Left ventricle myocardium inferior (tissue), 1 donor: Measurements from ENCODE around the gene ARMH4. TPM values are rescaled to one million over a fixed set of nuclear protein-coding genes. Genes with fewer than 3 reads are reported as not detected.

Experiments
- DNase-seq: peaks from one replicate; pipeline ENCODE4 v3.0.0-alpha.2; 2020
- H3K27ac ChIP-seq: fragments of 200-600 bp; replicated peaks from 2 replicates; pipeline ENCODE4 v1.8.0; 2021
- H3K27me3 ChIP-seq: fragments of 200-600 bp; 2 replicates; pipeline ENCODE4 v1.8.0; 2021; ENCODE audit warnings: low read depth
- H3K36me3 ChIP-seq: fragments of 200-600 bp; 2 replicates; pipeline ENCODE4 v1.8.0; 2021
- H3K4me1 ChIP-seq: fragments of 200-600 bp; 2 replicates; pipeline ENCODE4 v1.8.0; 2021
- H3K4me3 ChIP-seq: fragments of 200-600 bp; 2 replicates; pipeline ENCODE4 v1.8.0; 2021; ENCODE audit warnings: mild to moderate bottlenecking, moderate library complexity
- H3K9me3 ChIP-seq: fragments of 200-600 bp; replicated peaks from 2 replicates; pipeline ENCODE4 v1.8.0; 2021
- intact Hi-C: fragments of 100-400 bp; cut with micrococcal nuclease; formaldehyde crosslinking; loops from one replicate; pipeline ENCODE4 v1.11.0; 2022
- total RNA-seq: library from RNA; stranded (reverse); fragmentation: NEBNext Ultra II Directional; extraction: Animal tissue kit (Norgen Biotek cat#: 25700); gene quantifications from one replicate; pipeline ENCODE4 v1.2.1, GENCODE V29; 2021
- TF ChIP-seq, protein P1 (sequence below): fragments of 200-600 bp; IDR thresholded peaks from 2 replicates; pipeline ENCODE4 v1.8.0; 2021; ENCODE audit warnings: antibody characterized with exemption, mild to moderate bottlenecking, borderline replicate concordance
- donor health status: DM: no; HTN: yes; CAD: no; lungs with severe emphysema.

The ARMH4 gene
- total RNA-seq, 1 donor from 2014 or later: 7.3 TPM

DNA sequence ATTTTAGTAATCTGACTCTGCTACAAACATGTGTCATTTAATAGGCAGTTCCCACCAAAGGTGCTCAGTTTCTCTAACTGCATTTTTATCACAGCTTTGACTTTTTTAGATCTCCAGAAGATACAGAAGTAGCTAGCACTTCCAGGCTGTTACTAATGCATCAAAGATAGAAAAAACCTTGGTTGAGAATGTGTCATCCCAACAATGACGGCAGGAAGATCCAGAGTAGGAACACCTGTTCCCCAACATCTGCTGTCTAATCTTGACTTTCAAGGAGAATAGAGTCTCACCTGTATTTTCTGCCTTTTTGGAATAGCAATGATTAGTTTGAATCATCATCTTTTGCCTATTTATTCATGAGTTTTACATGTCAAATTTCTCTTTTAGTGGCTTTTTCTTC, 45.0 kb downstream of the ARMH4 start:
- peaks cover 15% of the 10 kb centered on the region for H3K4me1 ChIP-seq
- no peaks in the 10 kb centered on the region for H3K36me3 ChIP-seq
- intact Hi-C loops: no loop called here
- no peak overlapping the region for H3K4me3 ChIP-seq
- no peak overlapping the region for H3K27ac ChIP-seq
- H3K9me3 ChIP-seq: no peaks in the 10 kb centered on the region
- TF ChIP-seq, protein P1, sequence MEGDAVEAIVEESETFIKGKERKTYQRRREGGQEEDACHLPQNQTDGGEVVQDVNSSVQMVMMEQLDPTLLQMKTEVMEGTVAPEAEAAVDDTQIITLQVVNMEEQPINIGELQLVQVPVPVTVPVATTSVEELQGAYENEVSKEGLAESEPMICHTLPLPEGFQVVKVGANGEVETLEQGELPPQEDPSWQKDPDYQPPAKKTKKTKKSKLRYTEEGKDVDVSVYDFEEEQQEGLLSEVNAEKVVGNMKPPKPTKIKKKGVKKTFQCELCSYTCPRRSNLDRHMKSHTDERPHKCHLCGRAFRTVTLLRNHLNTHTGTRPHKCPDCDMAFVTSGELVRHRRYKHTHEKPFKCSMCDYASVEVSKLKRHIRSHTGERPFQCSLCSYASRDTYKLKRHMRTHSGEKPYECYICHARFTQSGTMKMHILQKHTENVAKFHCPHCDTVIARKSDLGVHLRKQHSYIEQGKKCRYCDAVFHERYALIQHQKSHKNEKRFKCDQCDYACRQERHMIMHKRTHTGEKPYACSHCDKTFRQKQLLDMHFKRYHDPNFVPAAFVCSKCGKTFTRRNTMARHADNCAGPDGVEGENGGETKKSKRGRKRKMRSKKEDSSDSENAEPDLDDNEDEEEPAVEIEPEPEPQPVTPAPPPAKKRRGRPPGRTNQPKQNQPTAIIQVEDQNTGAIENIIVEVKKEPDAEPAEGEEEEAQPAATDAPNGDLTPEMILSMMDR: no peak
- H3K27me3 ChIP-seq: no peaks in the 10 kb centered on the region
- DNase-seq: no peak

DNA sequence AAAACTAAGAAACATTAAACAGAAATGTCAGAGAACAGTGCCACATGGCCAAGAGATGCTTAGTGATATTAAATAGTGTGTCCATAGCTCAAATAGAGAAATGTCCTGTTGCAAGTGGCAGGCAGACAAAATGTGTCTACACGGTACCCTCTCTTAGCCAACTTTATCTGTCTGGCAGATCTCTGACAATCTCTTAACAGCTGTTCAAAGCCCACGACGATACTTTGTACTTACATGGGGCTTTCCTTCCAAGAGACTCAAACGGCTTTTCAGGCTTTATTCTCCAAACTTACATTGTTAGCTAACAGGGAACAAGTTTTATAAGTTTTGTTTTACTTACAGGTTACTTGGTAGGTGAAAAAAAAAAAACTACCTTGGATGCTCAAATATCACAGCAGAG, 45.6 kb downstream of the ARMH4 start:
- intact Hi-C loops: no loop called here
- H3K4me3 ChIP-seq: no peak overlapping the region
- TF ChIP-seq, protein P1: no peak
- peak overlapping the region; percentile 79 for H3K27ac ChIP-seq
- no peaks in the 10 kb centered on the region for H3K36me3 ChIP-seq
- H3K9me3 ChIP-seq: no peaks in the 10 kb centered on the region
- DNase-seq: no peak
- peaks cover 15% of the 10 kb centered on the region for H3K4me1 ChIP-seq
- no peaks in the 10 kb centered on the region for H3K27me3 ChIP-seq

DNA sequence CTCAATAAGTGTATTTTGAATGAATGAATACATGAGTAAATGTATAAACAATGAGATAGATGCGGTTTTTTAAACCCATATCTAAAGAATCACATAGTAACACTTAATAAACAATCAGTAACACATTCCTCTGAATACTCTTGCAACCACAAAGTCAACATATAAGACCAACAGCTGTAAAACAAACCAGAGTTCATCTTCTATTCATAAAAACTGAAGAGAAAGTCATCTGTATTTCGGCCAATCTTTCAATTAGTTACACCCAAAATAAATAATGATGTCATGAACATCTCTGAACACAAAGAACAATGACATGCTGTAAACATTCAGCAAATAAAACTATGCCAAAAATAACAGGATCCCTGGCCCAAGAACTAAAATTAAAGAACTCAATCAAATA, 47.2 kb downstream of the ARMH4 start:
- Histone ChIP-seq H3K9me3 (no peaks in the 10 kb centered on the region), H3K27me3 (no peaks in the 10 kb centered on the region), H3K36me3 (no peaks in the 10 kb centered on the region), H3K27ac (peak overlapping the region; percentile 79), H3K4me1 (peaks cover 24% of the 10 kb centered on the region), H3K4me3 (no peak overlapping the region)
- TF ChIP-seq, protein P1: no peak
- intact Hi-C loops: no loop called here
- DNase-seq: no peak

DNA sequence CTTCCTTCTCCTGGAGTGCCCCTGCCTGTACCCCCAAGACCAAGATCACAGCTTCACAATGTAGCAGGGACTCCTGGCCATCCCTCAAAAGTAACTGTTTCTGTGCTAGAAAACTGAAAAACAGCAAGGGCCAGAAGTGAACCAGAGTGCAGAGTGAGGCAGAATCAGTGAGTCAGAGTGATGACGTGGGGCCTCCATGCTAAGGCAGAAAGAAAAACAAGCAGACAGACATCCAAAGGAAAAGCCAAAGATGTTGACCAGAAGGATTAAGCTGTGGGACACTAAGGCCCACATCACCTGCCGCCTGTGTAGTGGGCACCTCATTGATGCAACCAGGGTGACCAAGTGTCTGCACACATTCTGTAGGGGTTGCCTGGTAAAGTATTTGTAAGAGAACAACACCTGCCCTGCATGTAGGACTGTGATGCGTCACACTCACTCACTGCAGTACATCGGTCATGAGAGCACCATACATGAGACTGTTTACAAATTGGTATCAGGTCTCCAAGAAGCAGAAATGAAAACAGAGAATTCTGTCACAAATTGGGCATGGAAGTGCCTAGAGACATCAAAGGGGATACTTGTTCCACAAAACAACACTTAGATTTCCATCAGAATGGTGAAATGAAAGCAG, 51.2 kb downstream of the ARMH4 start:
- Histone ChIP-seq H3K9me3 (no peaks in the 10 kb centered on the region), H3K4me3 (no peak overlapping the region), H3K27ac (peak overlapping the region; percentile 44), H3K4me1 (peaks cover 52% of the 10 kb centered on the region), H3K36me3 (no peaks in the 10 kb centered on the region), H3K27me3 (no peaks in the 10 kb centered on the region)
- intact Hi-C loops: no loop called here
- TF ChIP-seq, protein P1: no peak
- DNase-seq: no peak

DNA sequence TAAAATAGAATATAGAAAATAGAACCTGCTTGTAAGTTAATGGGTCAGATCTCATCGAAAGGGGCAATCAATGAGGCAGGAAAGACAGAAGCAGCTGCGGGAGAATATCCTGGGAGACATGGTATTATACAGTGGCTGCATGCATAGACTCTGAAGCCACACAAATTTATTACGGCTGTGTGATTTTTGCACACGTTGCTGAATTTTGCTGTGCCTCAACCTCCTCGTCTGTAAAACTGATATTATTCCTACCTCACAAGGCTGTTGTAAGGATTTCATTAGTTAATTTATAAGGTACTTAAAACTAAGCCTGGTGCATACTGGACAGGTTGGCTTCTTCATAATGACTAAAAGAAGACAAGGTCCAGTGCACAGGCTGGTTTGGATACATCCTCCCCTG, 52.3 kb downstream of the ARMH4 start:
- DNase-seq: no peak
- no peak overlapping the region for H3K4me3 ChIP-seq
- intact Hi-C loops: no loop called here
- no peaks in the 10 kb centered on the region for H3K9me3 ChIP-seq
- H3K4me1 ChIP-seq: peaks cover 41% of the 10 kb centered on the region
- peak overlapping the region; percentile 90 for H3K27ac ChIP-seq
- TF ChIP-seq, protein P1: no peak
- no peaks in the 10 kb centered on the region for H3K27me3 ChIP-seq
- no peaks in the 10 kb centered on the region for H3K36me3 ChIP-seq

DNA sequence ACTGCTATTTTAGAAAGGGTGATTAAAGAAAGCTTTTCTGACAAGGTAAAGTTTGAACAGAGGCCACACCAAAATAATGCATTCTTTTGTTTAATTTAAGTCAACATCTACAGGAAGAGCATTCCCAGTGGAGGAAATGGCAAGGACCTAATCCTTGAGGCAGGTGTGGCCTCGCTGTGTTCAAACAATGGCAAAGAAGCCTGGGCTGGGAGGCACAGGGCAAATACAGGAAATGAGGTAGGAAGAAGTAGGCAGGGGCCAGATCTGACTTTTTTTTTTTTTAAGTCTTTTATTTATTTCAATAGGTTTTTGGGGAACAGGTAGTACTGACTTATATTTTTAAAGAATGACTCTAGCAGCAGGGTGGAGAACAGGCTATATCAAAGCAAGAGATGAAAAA, 53.5 kb downstream of the ARMH4 start:
- intact Hi-C loops: no loop called here
- H3K27me3 ChIP-seq: no peaks in the 10 kb centered on the region
- H3K27ac ChIP-seq: peak overlapping the region; percentile 90
- H3K4me1 ChIP-seq: peaks cover 38% of the 10 kb centered on the region
- DNase-seq: no peak
- TF ChIP-seq, protein P1: no peak
- H3K4me3 ChIP-seq: no peak overlapping the region
- no peaks in the 10 kb centered on the region for H3K9me3 ChIP-seq
- no peaks in the 10 kb centered on the region for H3K36me3 ChIP-seq
